ENCODE results near the gene RPS14.
A peak's percentile ranks its signal among the peaks of the same experiment; 100 is the strongest.

Gene RPS14

DNA sequence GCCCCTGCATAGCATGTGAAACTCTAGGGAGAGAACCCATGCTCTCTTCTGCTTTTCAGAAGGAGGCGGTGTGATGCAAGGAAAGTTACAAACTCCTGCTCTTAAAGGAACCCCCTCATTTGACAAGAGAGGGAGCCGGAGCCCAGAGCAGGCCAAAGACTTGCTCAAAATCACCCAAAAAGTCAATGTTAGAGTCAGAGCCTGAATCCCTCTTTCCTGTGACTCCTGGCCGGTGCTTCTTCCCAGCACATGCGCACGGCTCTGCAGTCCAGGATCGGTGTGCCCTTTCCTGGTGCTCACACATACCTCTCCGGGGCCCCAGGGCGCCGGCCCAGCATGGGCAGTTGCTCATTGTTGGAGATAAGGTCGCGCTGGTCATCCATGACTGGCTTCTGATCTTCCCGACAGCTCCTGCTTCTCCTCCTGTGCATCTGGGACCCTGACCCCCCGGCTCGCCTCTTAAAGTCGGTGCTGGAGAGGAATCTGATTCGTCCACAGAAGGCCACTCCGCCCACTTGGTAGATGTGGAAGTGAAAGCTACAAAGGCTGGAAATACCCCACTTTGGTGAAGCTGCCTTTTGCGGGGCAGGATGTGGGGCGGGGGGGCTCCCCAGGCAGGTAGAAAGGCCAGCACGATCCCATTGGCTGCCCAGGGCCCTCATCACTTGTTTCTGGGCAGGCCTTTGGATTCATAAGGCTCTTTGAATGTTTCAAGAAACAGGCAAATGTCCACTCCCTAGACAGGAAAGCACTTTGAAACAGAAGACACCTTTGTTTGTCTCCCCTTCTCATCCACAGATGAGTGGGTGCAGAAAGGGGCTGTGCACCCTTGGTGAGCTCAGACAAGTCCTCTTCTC, 37.0 kb downstream of the RPS14 start, which contains the start of gene CD74:
Gene CD74 (minus strand): TSS at position 592 of the 857 bp plus-strand sequence. CDS start 161 bp downstream, at position 431.
- DNase-seq = peak; percentile 12

DNA sequence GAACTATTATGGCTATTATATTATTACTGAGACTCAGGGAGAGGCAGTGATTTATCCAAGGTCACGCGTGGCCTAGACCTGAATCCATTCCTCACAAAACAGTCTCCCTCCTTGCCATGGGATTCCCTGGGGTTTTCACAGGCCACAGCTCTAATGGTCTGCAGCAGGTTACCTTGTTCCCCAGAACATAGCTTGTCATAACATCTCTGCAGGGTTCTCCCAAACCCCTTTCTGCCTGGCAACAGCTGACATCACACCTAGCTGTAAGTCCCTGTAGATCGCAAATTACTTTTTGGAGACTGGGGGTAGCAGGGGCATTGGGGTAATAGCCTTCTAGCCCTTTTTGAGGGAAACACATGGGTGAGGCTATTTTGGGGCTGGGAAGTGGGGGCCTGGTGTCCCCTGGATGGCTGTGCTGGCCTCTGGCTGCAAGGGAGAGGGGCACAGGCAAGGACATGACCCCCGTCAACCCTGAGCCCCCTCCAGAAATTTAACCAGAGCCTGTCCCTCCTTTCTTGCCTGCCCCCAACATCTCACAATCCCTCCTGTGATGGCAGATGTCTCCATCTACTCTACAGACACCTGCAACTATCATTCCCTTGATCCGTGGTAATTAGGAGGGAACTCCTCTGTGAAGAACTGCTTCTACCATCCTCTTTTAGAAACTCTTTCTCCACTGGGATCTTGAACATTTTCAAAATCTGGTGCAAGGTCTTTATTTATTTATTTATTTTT, 38.1 kb downstream of the RPS14 start:
- DNase-seq = no peak

DNA sequence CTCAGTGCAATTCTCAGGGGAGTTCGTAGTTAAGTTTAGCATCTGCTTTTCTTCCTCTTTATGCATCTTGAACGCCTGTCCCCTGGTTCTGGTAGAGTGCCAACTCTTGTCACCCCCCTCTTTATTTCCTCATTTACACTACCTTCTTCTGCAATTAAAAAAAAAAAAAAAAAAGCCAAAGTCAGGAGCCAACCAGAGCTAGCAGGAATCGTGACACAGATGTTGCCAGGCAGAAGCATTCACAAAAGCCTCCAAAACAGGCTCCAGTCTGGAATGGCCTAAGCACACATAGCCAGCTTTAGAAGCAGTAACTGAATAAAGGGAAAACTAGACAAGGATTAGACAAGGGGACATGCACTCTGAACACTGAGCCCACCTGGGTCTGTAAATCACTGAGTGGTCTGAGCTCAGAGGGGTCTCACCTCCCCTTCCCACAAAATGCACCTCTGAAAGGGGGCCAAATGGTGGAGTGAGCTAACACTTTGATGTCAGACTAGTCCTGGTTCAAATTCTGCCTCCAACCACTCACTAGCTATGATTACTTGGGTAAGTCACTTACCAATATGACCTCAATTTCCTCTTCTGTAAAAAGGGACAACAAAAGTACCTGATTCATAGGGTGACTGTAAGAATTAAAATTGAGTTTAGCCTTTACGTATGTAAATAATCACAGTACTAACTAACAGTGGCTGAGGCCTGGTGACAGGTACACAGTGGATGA, 38.9 kb downstream of the RPS14 start:
- DNase-seq = peak; percentile 16

DNA sequence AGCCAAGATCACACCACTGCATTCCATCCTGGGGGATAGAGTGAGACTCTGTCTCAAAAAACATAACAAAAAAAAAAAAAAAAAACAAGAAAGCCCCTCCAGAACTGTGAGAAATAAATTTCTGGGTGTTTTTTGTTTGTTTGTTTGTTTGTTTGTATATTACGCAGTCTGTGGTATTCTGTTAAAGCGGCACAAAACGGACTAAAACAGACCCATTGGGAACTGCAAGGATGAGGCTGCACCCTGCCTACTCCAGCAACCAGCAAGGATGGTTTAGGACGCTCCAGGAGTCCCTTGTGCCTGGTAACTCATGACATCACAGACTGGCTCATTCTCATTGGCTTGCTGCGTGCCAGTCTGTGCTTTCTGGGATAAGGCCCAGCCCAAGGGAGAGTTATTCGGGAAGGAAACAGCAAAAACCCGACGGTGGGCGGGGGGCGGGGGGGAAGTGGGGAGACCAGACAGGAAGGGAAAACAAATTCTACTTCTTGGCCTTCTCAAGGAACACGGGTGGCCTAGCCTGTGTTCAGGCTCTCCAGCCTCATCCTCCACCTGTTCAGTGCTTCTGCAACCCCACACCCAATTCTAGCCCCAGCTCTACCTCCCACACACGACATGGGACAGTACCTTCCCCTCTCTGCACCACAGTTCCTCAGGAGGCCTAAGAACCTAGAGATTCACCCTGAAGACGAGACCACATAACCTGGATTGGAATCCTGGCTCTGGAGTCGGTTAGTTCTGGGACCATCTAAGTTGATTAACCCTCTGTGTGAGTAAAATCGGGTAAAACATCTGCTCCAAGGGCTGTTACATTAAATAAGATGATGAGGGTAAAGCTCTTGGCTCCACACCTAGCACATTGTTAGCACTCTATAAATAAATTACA, 39.7 kb downstream of the RPS14 start:
- DNase-seq = peak; percentile 80

DNA sequence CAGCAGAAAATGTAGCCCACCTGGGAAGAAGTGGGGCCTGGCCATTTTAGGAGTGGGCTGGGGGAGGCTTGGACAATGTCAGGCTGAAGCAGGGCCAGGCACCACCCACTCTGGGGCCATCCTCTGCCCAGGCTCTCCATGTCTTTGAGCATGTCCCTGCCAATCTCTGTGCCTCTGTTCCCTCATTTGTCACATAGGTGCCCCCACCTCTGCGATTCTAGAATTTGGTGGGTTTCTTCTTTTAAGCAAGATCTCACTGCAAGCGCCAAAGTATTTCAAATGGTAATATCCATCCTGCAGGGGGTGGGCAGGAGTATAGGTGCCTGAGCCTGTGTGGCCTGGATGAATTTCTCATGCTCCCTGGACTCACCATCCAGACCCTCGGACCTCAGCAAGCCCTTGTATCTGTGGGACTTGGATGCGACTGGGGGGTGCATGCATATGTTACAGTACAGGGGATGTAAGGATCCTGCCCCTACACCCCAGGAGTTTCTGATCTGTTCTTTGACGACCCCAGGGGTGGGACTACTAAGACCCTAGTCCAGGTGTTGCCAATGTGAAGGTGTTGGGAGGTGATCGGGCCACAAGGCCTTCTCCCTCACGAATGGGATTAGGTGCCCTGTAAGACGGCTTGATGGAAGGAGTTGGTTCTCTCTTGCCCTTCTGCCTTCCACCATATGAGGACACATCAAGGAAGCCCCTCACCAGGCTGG, 41.2 kb downstream of the RPS14 start:
- no peak for DNase-seq

DNA sequence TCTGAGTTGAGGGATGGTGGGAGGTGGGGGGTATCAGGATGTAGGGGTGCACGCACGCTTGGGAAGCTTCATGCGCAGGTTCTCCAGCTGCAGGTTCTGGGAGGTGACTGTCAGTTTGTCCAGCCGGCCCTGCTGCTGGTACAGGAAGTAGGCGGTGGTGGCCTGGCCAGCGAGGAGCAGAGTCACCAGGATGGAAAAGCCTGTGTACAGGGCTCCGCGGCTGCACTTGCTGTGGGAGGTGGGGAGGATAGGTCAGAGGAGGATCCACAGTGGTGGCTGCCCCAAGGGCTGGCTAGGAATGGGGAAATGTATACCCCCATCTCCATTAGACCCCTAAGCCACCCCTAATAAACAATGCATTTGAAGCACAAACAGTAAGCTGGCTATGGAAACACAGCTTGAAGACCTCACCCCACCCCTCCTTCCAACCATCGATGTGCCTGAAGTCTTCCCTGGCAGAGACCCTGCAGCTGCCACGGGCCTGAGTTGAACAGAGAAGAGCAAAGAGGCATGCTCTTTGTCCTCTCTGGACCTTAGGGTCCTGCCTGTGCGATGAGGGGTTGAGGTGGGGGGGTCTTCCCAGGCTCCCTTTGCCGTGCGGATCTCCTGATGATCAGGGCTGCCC, 42.3 kb downstream of the RPS14 start:
- DNase-seq = no peak

DNA sequence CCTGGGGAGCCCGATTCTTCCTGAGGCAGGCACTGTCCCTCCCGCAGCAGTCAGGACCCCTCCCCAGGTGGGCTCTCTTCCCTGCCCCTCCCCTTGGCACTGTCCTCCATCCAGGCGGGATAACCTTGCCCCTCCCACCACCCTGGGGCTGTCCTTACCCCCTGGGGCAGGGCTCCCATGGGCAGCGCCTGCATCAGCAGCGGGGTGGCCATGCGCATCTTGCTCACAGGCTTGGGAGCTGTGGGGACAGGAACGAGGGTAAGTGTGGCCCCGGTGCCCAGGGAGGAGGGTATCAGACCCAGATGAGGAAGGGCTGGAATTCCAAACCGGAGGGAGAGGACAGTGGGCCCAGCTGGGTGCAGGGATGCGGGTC, 42.8 kb downstream of the RPS14 start:
- DNase-seq = no peak

DNA sequence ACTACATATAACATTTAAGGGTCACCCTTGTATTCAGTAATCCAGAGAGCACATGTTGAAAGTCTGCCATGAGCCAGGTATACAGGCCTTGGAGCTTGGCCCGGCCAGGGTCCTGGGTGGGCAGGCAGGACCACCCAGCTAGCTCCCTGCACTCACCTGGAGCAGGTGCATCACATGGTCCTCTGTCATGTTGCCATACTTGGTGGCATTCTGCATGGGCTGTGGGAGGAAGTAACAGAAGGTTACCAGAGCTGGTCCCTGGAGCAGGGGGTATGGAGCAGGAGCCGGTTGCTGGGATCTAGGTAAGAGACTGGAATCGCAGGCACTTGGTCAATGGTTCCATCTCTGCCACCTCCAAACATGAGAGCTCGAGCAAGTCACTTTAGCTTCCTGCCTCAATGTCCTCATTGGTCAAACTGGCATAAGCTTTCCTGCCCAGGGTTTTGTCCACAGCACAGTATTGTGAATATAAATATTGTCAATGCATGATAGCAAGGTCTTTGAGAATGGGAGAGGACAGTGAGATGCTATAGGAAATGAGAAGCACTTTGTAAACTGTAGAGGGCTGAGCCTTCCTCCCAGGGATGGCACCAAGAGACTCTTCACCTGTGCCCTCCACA, 43.3 kb downstream of the RPS14 start:
- no peak for DNase-seq

DNA sequence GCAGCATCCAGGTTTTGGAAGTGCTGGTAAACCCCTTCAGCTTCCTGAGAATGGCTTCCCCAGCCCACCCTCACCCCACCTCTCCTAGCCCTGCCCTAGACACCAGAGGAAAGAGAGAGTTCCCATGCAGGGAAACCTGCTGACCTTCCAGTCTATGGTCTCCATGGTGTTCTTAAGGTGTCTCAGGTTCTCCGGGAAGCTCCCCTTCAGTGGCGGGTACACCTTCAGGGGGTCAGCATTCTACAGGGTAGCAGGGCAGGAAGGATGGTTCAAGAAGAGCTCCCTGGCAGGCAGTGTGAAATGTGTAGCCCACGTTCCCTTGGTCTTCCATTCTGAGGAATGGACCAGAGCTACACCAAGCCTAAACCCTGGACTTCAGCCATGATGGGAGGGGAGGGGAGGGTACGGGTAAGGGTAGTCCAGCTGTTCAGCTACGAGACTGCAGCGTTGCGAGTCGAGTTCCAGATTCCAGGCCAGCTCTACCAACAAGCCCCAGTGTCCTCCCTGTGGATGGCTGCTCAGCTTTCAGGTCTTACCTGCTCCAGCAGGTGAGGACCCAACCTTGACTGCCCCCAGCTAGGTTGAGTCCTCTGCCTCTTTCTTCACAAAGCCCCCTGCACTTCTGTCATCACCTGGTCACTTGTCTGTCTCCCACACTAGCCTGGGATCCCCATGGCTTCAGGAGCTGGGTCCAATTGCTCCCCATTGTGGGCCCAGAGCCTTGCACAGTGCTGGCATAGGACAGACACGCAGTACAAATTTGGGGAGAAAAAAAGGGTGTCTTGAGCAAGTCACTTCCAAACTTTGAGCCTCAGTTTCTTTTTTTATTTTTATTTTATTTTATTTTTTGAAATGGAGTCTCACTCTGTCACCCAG, 44.4 kb downstream of the RPS14 start:
- no peak for DNase-seq

DNA sequence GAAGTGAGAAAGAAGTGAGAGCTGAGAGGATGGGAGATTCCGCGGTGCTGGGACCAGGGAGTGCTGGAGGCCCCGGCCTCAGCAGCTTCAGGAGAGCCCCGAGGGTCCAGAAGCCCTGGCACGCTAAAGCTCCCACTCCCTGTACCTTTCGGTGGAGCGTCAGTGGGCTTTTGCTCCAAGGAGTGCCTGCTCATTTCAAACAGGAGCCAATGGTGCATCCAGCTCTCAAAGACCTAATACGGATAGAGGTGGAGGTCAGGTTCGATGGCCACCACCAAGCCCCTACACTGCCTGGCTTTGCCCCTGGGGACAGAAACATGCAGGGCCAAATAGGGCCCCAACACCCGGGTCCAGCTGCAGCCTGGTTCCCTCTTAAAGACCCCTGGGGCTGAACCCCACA, 45.0 kb downstream of the RPS14 start:
- DNase-seq = no peak

DNA sequence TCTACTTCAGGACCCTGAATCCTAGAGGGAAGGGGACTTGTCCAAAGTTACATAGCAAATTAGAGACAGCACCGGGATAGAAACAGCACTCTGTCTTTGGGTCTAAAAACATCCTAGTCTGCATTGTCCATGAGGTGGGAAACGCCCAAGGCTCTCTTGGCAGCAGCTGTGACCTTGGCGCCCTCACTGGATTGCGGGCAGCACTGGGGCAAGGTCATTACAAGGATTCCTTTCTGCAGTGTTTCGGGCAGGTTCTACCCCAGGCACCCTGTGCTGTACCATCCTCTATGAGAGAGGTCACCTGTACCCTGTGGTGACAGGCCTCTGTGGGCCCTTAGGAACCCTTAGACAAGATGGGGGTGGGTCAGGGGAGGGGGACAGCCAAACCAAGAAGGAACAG, 45.4 kb downstream of the RPS14 start:
- DNase-seq = no peak

DNA sequence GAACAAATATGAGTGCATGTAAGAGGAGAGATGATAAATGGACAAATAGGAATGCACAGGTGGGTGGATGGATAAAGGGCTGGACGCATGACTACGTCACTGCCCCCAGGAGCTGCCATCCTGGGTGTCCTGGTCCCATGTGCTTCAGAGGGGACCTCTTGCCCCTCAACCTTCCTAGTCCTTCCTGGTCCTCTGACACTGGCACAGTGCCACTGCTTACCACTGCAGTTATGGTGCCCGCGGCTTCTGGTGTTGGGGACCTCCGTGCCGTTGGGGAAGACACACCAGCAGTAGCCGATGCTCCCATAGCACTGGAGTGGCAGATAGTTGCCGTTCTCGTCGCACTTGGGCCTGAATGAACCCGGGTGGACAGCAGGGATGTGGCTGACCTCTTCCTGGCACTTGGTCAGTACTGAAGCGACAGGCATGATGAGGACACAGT, 46.6 kb downstream of the RPS14 start:
- no peak for DNase-seq

DNA sequence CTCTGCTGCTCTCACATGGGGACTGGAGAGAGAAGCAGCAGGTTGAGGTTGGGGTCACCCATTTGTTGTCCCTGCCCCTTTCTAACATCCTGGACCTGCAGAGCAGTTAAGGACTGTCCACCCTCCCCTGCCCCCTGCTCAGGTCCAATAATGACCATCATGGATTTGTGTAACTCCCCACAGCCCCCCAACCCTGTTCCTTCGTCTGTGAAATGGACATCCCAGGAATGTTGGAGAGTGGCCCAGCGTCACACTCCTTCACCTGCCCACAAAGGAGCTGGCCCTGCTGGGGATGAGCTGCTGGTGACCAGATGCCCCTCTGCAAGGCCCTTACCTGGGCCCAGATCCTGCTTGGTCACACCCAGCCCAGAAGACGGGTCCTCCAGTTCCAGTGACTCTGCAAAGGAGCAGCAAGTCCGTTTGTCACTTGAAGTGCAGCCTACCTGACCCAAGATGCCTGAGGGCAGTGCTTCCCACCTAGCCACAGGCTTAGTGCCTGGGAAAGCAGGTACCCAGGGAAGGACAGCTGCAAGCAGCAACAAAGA, 47.2 kb downstream of the RPS14 start:
- DNase-seq = no peak

DNA sequence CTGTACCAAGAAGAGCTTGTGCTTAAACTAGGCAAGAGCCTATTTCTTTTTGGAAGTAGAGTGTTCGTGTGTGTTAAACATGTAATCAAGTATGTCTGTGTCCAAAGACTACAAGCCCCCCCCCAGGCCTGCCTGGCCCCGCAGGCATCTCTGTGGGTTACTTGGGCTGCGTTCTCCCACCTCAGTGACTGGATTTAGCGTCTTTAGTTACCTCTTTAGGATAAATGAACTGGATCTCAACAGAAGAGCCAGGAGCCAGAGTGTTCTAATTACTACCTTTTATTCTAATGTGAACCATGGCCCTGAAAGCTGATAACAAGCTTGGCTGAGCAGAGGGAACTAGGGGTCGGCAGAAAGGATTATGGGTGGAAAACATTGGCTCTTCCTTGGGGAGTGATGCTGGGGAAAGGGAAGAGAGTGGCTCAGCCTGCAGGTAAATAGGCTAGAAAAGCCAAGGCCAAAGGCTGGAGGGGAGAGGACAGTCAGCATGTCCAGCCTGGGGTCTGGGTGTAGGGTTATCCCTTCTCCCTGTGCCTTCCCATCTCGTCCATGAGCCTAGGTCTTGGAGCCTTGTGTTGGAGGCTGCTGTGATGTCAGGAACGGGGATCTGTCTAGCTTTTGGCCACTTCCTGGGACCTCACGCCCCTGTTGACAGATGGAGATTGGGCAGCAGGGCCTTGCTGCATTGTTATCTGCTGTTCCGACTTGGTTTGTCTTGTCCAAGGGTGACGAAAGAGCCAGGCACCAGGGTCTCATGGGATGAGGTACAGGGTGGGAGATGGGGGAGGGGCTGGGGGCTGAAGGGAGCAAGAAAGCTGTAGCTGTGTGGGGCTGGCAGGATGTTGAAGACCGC, 47.9 kb downstream of the RPS14 start:
- no peak for DNase-seq

DNA sequence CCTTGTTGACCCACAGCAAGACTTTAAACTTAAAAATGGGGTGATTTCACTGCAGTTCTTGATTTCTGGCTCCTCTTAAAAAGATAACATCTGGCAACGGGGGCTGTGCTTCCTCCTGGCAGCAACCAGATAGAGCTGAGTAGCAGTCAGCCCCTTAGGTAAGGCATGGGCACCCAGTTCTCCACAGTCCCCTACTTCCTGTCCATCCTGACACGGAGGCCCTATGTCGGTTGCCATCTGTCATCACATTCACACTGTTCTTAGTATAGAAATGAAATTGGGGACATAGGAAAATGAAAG, 48.5 kb downstream of the RPS14 start:
- no peak for DNase-seq

DNA sequence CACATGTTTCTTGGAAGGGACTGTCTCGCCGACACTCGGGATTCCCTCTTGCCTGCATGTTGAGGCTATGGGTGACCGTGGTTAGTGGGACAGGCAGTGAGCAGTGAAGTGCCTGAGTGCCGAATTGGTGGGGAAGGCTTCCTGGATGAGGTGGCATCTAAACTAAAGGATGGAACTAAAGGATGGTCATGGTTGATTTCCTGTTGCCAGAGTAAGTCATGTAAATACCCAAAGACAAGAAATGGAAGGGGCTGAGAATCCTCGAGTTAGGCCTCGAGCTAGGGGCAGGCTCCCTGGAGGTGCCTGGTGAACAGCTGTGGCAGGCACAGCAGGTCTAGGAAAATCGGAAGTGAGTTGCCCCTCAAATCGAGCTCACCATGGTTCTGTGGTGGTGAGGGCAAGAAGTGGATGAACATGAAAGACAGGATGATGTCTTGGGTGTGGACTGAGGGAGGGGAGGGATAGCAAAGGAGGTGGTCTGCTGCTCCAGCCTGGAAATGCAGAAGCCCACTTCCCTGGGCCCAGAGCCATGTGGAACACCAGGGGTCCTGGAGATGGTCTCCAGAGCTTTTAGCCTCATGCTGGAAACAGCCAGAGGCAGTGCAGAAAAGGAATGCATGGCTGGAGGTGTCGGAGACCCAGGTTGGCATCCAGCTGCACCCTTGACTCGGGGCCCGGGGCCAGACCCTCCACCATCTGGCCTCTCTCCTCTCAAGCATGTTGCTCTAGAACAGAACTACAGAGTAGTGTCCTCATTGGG, 49.0 kb downstream of the RPS14 start:
- DNase-seq = no peak

DNA sequence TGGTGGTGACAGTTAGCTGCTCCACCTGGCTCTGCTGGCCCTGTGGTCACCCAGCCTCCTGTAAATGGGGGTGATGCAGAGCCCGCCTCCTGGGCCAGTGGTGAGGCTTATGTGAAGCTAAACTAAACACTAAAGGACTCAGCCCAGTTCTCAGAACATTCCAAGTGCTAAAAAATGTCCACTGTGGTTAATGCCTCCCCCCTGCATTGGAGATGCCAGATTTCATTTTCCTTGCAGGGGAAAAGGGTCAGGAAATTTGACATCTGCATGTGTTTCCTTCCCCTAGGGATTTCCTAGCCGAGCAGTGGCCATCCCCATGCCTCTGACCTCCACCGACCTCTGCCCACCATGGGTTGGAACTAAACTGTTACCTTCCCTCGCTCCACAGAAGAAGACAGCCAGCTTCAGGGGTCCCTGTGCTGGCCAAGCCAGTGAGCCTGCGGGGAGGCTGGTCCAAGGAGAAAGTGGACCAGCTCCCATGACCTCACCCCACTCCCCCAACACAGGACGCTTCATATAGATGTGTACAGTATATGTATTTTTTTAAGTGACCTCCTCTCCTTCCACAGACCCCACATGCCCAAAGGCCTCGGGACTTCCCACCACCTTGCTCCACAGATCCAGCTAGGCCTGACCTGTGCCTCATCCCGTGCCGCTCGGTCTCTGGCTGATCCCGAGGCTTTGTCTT, 49.9 kb downstream of the RPS14 start:
- no peak for DNase-seq
